HG03066 (cell line): ENCODE measurements around the gene METTL2A.
"Not testable (repeated sequence)": the region's sequence is repeated elsewhere in the genome, so short reads cannot be mapped to it uniquely, and the experiment has no call there.

Source experiments
- ATAC-seq: cut with Tn5 transposase; IDR thresholded peaks from one replicate; pipeline ENCODE4 v1.9.1; 2021; ENCODE audit warnings: low read depth; ENCODE audit not compliant: unreplicated experiment

The METTL2A gene

GRCh38 chr17:62423647-62424461, at the start of gene METTL2A:
Gene METTL2A, plus strand, starts transcription at chr17:62423897. Its CDS starts 6 bp downstream, at chr17:62423903.
- ATAC-seq = peak; percentile 90

GRCh38 chr17:62380253-62380652, 43.4 kb upstream of the METTL2A start, which contains the start of gene EFCAB3:
Gene EFCAB3, plus strand, starts transcription at chr17:62380553. Its CDS starts 2,427 bp downstream, at chr17:62382980.
- no peak for ATAC-seq

GRCh38 chr17:62381561-62381960, 42.1 kb upstream of the METTL2A start:
- no peak for ATAC-seq

GRCh38 chr17:62388856-62389255, 34.8 kb upstream of the METTL2A start:
- no peak for ATAC-seq

- no peak for ATAC-seq
Measured at GRCh38 chr17:62392908-62393307, 30.8 kb upstream of the METTL2A start.

GRCh38 chr17:62398891-62399290, 24.8 kb upstream of the METTL2A start:
- no peak for ATAC-seq

GRCh38 chr17:62405451-62405850, 18.2 kb upstream of the METTL2A start:
- ATAC-seq = no peak

- not testable (repeated sequence) for ATAC-seq
Measured at GRCh38 chr17:62413090-62413489, 10.6 kb upstream of the METTL2A start.

- ATAC-seq = not testable (repeated sequence)
Measured at GRCh38 chr17:62426214-62426613, 2.5 kb downstream of the METTL2A start.

GRCh38 chr17:62435251-62435650, 11.6 kb downstream of the METTL2A start:
- not testable (repeated sequence) for ATAC-seq

GRCh38 chr17:62441181-62441580, 17.5 kb downstream of the METTL2A start:
- ATAC-seq = not testable (repeated sequence)

GRCh38 chr17:62444063-62444462, 20.4 kb downstream of the METTL2A start:
- no peak for ATAC-seq

GRCh38 chr17:62445791-62446190, 22.1 kb downstream of the METTL2A start:
- ATAC-seq = not testable (repeated sequence)

- ATAC-seq = not testable (repeated sequence)
Measured at GRCh38 chr17:62452195-62452594, 28.5 kb downstream of the METTL2A start.

- not testable (repeated sequence) for ATAC-seq
Measured at GRCh38 chr17:62453041-62453440, 29.3 kb downstream of the METTL2A start.

GRCh38 chr17:62453656-62454055, 30.0 kb downstream of the METTL2A start:
- peak; percentile 30 for ATAC-seq

GRCh38 chr17:62454111-62454510, 30.4 kb downstream of the METTL2A start:
- peak; percentile 53 for ATAC-seq

- no peak for ATAC-seq
Measured at GRCh38 chr17:62456016-62456415, 32.3 kb downstream of the METTL2A start.

GRCh38 chr17:62458483-62458882, 34.8 kb downstream of the METTL2A start:
- ATAC-seq = not testable (repeated sequence)

- not testable (repeated sequence) for ATAC-seq
Measured at GRCh38 chr17:62464422-62464821, 40.7 kb downstream of the METTL2A start.

- ATAC-seq = not testable (repeated sequence)
Measured at GRCh38 chr17:62465271-62465670, 41.6 kb downstream of the METTL2A start.
